Subcutaneous adipose tissue (tissue), 4 donors: ENCODE data around the gene SMAP2. TPM values are rescaled to one million over a fixed set of nuclear protein-coding genes. Genes with fewer than 3 reads are reported as not detected.

Source experiments
- CTCF ChIP-seq: fragments of 450-650 bp; IDR thresholded peaks from one replicate; pipeline ENCODE4 v1.5.1; 2016; ENCODE audit warnings: low read depth, mild to moderate bottlenecking, control low read depth, antibody characterized with exemption, moderate library complexity
- total RNA-seq, 4 donors: library from RNA; depleted of rRNA; stranded (reverse); fragments of >200 nt; gene quantifications; one replicate each; pipeline ENCODE4 v1.1.0, GENCODE V29; 2016

SMAP2 gene
- total RNA-seq, 4 donors from 2014 or later, result 51.0 to 110 (median 72.2) TPM

DNA sequence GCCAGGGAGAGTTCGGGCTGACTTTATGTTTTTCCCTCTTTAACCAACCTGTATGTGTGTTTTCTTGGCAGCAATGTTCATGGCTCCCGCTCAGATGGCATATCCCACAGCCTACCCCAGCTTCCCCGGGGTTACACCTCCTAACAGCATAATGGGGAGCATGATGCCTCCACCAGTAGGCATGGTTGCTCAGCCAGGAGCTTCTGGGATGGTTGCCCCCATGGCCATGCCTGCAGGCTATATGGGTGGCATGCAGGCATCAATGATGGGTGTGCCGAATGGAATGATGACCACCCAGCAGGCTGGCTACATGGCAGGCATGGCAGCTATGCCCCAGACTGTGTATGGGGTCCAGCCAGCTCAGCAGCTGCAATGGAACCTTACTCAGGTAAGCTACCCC is 43.2 kb downstream of the SMAP2 start:
- TF ChIP-seq CTCF, result no peak

GRCh38 chr1:40421431-40422384 is 48.2 kb downstream of the SMAP2 start:
- no peak for TF ChIP-seq CTCF

DNA sequence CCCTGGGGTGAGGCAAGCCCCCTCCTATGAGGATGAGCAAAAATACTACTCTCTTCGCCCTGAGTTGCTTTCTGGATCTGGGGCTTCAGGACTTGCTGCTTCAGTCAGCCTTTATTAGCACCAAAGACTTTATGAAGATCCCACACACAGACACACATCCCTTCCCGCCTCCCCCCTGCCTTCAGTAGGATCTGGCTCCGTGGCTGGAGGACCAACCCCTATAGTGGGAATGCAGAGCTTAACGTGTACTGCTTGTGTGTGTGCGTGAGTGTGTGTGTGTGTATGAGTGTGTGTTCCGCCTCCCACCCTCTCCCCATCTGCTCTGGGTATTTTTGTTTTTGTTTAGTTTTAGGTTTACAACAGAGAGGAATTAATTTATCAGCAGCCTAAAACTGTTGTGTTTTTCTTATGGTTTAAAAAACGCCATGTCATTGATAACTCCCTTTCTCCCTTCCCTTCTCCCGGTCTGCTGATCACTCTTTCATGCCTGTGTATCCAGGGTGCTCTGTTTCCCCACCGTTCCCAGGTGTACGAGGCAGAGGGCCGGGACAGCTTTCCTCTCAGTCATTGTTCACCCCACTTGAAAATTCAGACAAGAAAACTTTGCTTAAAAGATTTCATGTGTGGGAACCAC is 49.2 kb downstream of the SMAP2 start:
- TF ChIP-seq CTCF, result no peak

DNA sequence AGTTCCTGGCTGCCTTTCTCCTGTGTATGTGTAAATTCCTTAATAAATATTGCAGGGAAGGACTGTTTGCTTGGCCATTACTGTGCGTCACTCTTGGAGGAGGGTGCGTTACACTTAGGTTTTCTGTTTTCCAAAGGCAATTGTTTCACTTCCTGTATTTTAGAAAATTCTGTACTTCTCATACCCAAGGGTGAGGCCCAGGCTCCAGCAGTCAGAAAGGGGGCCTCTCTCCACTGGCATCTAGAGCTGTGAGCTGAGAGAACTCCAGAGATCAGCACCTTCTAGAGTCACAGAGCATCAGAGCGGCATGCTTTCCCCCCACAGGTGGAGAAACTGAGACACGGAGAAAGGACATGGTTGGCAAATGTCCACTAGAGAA is 49.7 kb downstream of the SMAP2 start:
- TF ChIP-seq CTCF, result no peak

GRCh38 chr1:40423951-40424618 is 50.6 kb downstream of the SMAP2 start:
- no peak for TF ChIP-seq CTCF

- no peak for TF ChIP-seq CTCF
Measured at GRCh38 chr1:40425198-40425597, 51.7 kb downstream of the SMAP2 start.

GRCh38 chr1:40431385-40431784 is 57.9 kb downstream of the SMAP2 start:
- no peak for TF ChIP-seq CTCF
